ENCODE measurements around the gene KIAA1328. TPM values are rescaled to one million over a fixed set of nuclear protein-coding genes. Genes with fewer than 3 reads are reported as not detected.

Gene KIAA1328
- total RNA-seq, 3 donors from 2014 or later: 17.4 to 36.1 (median 25.6) TPM

- Histone ChIP-seq H3K27me3 (no peaks in the 10 kb centered on the region), H3K4me1 (no peaks in the 10 kb centered on the region), H3K9me3 (no peaks in the 10 kb centered on the region), H3K4me3 (no peak overlapping the region), H3K36me3 (no peaks in the 10 kb centered on the region), H3K27ac (no peak overlapping the region)
- TF ChIP-seq POLR2A (IDR thresholded peaks at IDR 0.05) (no peak), CTCF (IDR thresholded peaks at IDR 0.05) (no peak), POLR2AphosphoS5 (IDR thresholded peaks at IDR 0.05) (no peak)
- intact Hi-C loops (cut with DNase I; ENCODE audit: low total_unique reads): no loop called here
- DNase-seq (ENCODE audit: low spot score in 2 of 2): no peak
Measured at GRCh38 chr18:36912887-36913286, 84.0 kb downstream of the KIAA1328 start.

GRCh38 chr18:36917907-36918306, 89.0 kb downstream of the KIAA1328 start:
- no peaks in the 10 kb centered on the region for H3K27me3 ChIP-seq
- H3K4me1 ChIP-seq: no peaks in the 10 kb centered on the region
- intact Hi-C loops (cut with DNase I; ENCODE audit: low total_unique reads): no loop called here
- no peak for DNase-seq (ENCODE audit: low spot score in 2 of 2)
- TF ChIP-seq POLR2A (IDR thresholded peaks at IDR 0.05) (no peak), CTCF (IDR thresholded peaks at IDR 0.05) (no peak)
- H3K27ac ChIP-seq: no peak overlapping the region
- H3K36me3 ChIP-seq: no peaks in the 10 kb centered on the region
- H3K9me3 ChIP-seq: no peaks in the 10 kb centered on the region
- no peak overlapping the region for H3K4me3 ChIP-seq

GRCh38 chr18:36929601-36930000, 100.7 kb downstream of the KIAA1328 start:
- Histone ChIP-seq H3K4me3 (no peak overlapping the region), H3K27ac (no peak overlapping the region), H3K36me3 (no peaks in the 10 kb centered on the region), H3K9me3 (no peaks in the 10 kb centered on the region), H3K4me1 (no peaks in the 10 kb centered on the region), H3K27me3 (no peaks in the 10 kb centered on the region)
- no peak for DNase-seq (ENCODE audit: low spot score in 2 of 2)
- TF ChIP-seq POLR2A (IDR thresholded peaks at IDR 0.05) (no peak), POLR2AphosphoS5 (IDR thresholded peaks at IDR 0.05) (no peak), CTCF (IDR thresholded peaks at IDR 0.05) (no peak)
- intact Hi-C loops (cut with DNase I; ENCODE audit: low total_unique reads): no loop called here

GRCh38 chr18:36931106-36931505, 102.2 kb downstream of the KIAA1328 start:
- no peaks in the 10 kb centered on the region for H3K36me3 ChIP-seq
- H3K4me3 ChIP-seq: no peak overlapping the region
- H3K4me1 ChIP-seq: no peaks in the 10 kb centered on the region
- peaks cover 1% of the 10 kb centered on the region in 2 donors for H3K9me3 ChIP-seq
- intact Hi-C loops (cut with DNase I; ENCODE audit: low total_unique reads): no loop called here
- no peak overlapping the region for H3K27ac ChIP-seq
- no peak for DNase-seq (ENCODE audit: low spot score in 2 of 2)
- TF ChIP-seq CTCF (IDR thresholded peaks at IDR 0.05): no peak
- no peak for TF ChIP-seq POLR2AphosphoS5 (IDR thresholded peaks at IDR 0.05)
- TF ChIP-seq POLR2A (IDR thresholded peaks at IDR 0.05): no peak
- no peaks in the 10 kb centered on the region for H3K27me3 ChIP-seq

- H3K4me1 ChIP-seq: no peaks in the 10 kb centered on the region
- no peak for DNase-seq (ENCODE audit: low spot score in 2 of 2)
- no peak overlapping the region for H3K4me3 ChIP-seq
- intact Hi-C loops (cut with DNase I; ENCODE audit: low total_unique reads): no loop called here
- H3K9me3 ChIP-seq: peaks cover 4 to 12% of the 10 kb centered on the region in 2 donors
- H3K27me3 ChIP-seq: no peaks in the 10 kb centered on the region
- H3K36me3 ChIP-seq: no peaks in the 10 kb centered on the region
- H3K27ac ChIP-seq: no peak overlapping the region
- no peak for TF ChIP-seq POLR2AphosphoS5 (IDR thresholded peaks at IDR 0.05)
- no peak for TF ChIP-seq POLR2A (IDR thresholded peaks at IDR 0.05)
- no peak for TF ChIP-seq CTCF (IDR thresholded peaks at IDR 0.05)
Measured at GRCh38 chr18:36933552-36933951, 104.6 kb downstream of the KIAA1328 start.
